HG02763 (cell line): Measurements from ENCODE around the gene PPP2R1B.

Source experiments
- ATAC-seq: cut with Tn5 transposase; IDR thresholded peaks from one replicate; pipeline ENCODE4 v1.9.1; 2021; ENCODE audit warnings: mild to moderate bottlenecking, moderate library complexity; ENCODE audit not compliant: unreplicated experiment

The PPP2R1B gene

DNA sequence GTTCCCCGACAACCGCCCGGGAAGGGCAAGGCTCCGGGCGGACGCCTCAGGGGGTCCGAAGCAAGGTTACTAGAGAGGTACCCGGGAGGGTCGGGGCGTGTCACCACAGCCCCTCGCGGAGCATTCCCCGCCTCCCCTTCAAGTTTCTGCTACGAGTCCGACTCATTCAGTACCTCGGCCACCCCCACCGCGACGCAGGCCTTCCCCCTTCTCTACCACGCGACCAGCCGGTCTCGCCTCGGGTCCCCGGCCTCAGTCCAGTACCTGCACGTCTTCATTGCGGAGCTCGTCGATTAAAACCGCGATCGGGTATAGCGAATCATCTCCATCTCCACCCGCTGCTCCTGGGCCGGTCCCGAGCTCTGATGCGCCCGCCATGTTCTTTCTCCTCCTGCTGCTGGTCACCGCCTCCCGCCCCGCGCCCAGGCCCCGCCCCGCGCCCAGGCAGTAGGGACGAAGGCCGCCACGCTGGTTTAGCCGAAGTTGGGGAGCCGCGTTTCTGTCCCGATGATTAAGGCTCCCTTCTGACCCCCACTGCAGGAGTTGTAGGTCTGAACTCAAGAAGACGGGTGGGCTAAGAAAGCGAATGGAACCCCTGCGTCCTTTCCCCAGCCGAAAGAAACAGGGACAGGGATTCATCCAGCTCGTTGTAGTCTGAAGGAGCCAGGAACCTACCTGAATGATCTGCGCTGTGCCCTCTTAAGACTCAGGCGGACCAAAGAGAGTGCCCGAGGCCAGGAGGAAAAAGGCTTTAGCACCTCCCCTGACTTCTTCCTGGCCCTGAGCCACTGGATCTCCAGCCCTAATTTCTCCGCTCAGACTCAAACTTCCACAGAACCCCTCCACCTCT is at the start of gene PPP2R1B:
PPP2R1B (minus strand) TSS at position 406 of the 850 bp plus-strand sequence; CDS start at position 378, 28 bp downstream.
- peak; percentile 86 for ATAC-seq

DNA sequence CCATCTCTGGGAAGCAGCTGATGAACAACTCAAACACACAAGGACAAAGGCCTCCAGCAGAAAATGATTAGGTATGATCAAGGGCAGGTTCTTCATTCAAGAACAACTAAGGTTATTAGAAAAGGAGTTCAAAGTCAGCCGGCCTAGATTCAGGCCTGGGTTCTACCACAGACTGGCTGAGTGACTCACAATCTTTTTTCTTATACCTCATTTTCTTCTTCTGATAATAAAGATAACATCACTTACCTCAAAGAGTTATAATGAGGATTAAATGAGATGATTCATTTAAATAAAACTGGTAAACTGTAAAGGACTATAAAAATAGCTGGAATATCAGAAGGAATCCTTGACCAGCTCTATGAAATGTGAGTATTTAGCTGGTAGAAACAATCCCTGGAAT is 49.3 kb upstream of the PPP2R1B start:
- no peak for ATAC-seq

DNA sequence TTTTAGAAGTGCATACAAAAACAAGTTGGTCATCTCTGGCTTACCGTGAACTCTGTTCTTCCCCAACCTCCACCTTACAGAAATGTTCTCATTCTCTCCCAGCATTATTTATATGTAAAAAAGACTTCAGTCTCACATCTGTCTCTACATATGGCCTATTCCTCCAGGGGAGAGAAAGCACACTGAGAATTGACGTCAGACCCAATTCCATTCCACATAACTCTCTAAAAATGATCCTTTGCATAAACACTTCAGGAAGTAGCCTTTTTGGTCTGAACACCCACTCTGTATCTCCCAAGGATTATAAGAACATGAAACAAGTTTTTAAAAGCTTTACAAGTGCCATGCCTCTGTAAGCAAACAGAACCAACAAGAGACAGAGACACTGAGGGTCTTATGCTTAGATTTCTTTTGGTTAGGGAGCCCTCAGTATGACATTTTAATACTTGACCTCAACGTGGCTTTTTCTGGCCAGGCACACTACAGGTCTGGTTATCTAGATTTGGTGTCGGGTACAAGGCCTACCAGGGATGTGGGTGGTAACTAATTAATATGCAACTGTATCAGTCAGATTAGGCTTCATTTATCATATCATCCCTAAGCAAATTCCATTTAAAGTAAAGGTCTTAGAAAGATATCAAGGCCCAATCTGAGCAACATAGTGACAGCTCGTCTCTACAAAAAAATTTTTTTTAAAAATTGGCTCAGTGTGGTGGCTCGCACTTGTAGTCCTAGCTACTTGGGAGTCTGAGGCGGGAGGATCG is 48.5 kb upstream of the PPP2R1B start:
- ATAC-seq: no peak

DNA sequence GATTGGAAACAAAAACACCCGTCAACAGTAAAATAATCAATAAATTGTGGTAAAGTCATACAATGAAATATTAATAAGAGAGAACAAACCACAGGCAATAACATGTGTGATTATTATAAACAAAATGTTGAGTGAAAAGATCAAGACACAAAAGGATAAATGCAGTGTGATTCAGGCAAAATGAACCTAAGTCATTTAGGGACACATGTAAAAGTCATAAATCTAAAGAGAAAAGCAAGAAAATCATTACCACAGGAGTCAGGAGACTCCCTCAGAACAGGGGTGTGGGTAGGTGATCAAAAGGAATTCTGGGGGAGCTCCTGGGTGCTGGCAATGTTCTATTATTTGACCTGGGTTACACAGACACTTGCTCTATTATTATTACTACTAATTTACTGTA is 47.9 kb upstream of the PPP2R1B start:
- no peak for ATAC-seq

DNA sequence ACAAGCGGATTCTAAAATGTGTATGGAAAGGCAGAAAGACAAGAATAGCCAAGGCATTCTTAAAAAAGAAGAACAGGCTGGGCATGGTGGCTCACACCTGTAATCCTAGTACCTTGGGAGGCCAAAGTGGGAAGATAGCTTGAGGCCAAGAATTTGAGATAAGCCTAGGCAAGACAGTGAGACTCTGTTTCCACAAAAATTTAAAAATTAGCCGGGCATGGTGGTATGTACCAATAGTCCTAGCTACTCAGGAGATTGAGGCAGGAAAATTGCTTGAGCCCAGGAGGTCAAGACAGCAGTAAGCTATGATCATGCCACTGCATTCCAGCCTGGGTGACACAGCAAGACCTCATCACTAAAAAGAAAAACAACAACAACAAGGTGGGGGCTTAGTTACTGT is 46.0 kb upstream of the PPP2R1B start:
- no peak for ATAC-seq

DNA sequence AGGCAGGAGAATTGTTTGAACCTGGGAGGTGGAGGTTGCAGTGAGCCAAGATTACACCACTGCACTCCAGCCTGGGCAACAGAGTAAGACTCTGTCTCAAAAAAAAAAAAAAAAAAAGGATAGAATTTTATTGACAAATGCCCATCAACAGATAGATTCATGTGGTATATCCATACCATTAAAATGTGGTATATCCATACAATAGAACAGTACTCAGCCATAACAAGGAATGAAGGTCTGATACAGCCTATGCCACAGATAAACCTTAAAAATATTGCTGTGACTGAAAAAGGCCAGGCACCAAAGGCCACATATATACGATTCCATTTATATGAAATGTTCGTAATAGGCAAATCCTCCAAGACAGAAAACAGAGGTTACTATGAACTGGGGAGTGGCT is 45.3 kb upstream of the PPP2R1B start:
- ATAC-seq: no peak

DNA sequence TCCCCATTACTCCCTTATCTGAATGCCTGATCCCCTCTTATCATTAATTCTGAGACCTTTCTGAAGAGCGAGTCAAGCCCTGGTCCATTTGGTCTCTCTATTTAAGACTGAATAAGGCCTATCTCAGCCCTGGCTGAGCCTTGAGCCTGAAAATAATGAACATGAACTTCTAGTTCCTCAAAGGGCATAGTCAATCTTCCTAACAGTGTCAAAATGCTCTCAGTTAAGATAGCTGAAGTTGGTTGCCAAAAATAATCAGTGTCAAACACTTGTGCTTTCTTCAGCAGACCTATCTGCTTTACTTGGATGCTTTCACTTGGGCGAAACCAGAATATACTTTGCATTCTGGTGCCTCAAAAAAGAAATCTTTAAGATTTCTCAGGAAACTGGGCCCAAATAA is 42.6 kb upstream of the PPP2R1B start:
- ATAC-seq: no peak

DNA sequence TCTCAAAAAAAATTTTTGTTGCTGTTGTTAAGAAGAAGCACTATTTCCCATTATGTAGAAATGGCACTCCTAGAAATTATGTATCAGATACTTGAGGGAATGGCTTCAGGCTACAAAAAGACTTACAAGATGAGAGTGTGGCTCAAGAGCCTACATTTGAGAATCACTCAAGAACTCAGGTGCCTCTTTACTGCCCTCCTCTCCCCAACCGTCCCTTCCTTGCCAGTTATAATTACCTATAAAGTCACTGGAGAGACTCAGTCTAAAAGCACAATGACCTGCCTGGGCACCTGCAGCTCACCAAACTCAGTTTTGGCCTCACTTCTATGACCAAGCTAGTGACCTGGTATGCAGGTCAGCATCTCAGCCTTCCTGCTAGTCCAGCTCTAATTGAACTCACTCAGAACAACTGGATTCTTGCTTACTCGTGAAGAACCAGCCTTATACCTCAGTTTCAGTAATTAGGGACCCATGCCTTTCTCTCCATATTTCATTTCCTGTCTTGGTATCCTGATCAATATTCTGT is 41.9 kb upstream of the PPP2R1B start:
- no peak for ATAC-seq

DNA sequence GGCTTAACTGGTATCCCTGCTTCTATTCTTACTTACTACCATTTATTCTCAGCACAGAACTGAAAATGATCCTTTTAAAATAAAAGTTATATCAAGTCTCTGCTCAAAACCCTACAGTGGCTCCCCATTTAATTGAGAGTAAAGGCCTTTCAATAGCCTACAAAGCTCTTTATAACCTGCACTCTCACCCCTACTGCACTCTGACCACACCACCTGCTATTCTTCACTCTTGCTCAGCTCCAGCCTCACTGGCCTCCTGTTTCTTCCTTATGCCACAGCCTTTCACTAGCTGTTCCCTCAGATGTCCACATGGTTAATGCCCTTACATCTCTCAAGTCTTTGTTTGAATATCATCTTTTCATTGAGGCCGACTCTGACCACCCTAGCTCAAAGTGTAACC is 40.9 kb upstream of the PPP2R1B start:
- ATAC-seq: no peak

DNA sequence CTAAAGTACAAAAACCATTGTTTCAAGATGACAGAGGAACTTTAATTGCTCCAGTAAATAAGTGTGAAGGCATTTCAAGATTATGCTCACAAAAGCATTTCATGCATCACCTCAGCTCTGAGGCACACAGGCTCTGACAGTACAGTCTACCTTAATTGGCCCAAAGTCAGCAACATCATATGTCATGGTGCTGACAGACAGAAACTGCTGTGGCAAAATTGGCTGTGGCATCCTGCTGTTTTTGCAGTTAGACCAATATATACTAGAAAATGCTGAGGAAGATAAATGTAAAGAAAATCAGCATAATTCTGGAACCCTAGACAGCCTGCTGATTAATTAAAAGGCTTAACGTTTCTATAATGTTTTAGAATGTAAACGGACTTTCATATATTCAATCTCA is 34.9 kb upstream of the PPP2R1B start:
- no peak for ATAC-seq

DNA sequence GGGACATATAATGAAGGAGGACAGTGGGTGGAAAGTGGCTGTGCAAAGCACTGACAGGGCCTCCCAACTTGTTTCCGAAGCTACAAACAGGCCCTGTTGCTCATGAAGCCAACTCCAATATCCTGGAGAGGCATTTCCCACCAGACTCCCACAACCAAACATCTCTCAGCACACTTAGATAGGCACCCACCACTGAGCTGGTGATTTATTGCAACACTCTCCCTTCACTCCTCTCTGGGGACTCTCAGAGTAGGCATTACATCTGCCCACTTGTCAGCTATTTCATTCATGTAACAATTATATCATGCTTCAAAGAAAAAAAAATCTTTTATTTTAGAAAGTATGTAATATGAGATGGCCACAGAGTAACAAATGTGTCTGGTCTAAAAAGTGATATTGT is 32.1 kb upstream of the PPP2R1B start:
- ATAC-seq: no peak

DNA sequence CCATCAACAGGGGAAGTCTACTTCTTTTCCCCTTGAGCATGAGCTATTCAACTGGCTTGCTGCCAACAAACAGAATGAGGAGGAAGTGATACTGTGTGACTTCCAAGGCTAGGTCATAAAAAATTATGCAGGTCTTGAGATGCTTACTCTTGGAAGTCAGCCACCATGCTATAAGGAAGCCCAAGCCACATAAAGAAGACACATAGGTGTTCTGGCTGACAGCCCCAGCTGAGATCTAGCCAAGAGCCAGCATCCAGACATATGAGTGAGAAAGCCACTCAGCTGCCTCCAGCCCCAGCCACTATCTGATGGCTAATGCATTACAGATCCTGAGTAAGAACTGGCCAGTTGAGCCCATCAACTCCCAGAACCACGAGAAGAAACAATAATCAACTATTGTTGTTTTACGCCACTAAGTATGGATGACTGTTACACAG is 31.0 kb upstream of the PPP2R1B start:
- ATAC-seq: no peak

DNA sequence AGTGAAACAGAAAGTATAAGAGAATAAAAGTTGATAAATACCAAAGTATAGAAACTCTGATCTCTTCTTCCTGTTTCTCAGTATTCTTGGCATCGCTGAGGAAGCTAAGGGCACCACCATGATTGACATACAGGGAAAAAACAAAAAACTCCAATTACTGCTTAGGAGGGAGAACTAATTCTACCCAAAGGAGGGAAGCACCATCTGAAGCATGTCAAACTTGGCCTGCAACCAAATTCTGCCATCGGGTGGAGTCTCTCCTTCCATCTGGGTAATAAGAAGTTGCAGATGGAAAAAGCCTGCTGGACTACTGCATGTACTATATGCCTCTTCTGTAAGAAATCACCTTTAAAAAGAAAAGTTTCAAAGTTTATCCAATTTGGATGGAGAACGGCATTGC is 30.5 kb upstream of the PPP2R1B start:
- no peak for ATAC-seq

DNA sequence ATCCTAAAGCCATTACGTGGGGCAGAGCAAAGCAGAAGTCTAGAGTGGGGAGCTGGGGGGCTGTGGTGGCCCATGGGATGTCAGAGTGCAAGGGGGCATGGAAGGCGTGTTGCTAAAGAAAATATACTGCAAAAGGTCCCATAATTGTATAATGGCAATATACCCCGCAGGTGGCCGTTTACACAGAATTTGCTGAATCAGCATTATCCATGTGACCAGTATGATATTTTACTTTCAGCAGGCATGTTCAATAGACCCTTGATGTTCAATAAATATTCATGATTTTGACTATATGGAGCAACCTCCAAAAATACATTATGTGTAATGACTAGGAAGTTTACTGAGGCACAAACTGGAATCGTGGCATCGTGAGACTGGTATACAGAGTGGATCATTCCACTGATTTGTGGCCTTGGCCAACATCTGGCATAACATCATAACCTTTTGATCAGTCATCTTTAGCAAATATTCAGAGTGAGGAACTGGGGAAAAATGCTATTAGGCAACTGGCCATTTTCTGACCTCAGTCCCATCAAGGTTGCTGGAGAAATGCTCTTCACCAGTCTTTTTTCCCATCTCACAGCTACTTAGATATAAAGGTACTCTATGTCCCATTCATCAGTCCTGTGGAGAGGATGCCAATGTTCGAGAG is 29.3 kb upstream of the PPP2R1B start:
- ATAC-seq: no peak

DNA sequence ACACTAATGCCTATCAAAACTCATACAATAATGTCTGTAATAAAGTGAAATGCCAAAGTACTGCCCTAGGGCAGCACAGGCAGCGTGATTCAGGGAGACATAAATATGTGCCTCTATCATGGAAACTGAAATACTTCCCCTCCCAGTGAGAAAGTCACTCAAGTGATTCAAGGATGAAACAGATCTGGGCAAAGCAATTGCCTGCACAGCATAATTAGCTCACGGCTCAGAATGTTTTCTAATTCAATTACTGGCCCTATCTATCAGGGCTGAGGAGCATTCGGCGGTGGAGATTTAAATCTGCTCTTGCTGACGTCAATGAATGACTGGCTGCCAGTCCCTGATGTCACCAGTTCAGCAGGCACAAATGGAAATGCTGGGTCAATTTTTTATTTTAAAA is 27.7 kb upstream of the PPP2R1B start:
- no peak for ATAC-seq

DNA sequence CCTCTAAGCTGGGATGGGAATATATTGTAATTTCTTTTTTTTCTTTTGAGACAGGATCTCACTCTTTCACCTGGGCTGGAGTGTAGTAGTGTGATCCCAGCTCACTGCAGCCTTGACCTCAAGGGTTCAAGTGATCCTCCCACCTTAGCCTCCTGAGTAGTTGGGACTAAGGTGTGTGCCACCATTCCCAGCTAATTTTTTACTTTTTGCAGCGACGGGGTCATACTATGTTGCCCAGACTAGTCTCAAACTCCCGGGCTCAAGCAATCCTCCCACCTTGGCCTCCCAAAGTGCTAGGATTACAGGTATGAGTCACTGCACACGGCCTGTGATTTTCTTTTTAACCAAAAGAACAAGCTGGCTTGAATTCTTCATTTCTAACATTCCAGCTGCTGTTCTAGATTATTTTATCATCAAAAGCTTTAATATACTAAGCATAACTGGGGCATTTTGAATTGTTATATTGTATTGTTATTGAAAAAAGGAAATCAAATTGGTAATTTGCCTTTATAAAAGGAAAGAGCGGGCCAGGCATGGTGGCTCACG is 26.8 kb upstream of the PPP2R1B start:
- no peak for ATAC-seq

DNA sequence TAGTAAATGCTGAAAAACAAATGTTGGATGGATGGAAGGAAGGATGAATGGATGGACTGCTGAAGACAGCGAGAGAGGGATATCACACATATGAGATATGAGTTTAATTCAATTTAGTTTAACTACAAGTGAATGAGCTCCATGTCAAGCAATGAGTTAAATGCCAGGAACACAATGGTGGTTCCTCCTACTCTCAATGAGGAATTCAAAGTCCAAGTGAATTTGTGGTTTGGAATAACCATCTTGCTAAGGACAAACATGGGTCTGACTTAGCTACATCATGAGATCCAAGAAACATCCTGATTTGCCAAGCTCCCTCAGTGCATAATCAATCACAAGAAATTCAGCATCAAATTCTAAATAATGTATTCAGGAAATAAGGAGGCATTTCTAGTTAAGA is 26.1 kb upstream of the PPP2R1B start:
- no peak for ATAC-seq

DNA sequence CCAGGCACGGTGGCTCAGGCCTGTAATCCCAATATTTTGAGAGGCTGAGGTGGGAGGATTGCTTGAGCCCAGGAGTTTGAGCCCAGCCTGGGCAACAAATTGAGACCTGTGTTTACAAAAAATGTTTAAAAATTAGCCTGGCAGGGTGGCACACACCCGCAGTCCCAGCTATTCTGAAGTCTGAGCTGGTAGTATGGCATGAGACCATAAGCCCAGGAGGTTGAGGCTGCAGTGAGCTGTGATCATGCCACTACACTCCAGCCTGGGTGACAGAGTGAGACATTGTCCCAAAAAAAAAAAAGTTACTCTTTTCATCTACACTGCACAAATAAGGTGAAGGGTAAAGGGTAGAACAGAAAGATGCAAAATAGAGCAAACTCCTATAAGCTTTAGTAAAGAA is 22.3 kb upstream of the PPP2R1B start:
- no peak for ATAC-seq

DNA sequence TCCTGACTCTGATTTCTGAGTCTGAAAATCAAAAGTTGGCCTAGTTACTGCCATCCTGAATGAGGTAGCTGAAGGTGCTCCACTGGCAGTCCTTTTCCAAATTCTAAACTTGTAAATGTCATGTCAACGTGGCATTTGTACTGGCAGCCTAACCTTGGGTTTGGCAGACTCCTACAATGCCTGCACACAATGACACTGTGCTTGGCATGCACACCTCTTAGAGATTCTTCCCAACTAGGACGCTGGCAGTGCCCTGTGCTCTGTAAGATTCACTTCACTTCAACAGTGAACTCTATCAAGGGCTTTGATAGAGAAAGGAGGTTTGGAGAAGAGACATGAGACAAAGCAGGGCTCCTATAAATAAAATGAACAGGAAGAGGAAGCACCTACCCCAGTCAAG is 21.9 kb upstream of the PPP2R1B start:
- no peak for ATAC-seq

DNA sequence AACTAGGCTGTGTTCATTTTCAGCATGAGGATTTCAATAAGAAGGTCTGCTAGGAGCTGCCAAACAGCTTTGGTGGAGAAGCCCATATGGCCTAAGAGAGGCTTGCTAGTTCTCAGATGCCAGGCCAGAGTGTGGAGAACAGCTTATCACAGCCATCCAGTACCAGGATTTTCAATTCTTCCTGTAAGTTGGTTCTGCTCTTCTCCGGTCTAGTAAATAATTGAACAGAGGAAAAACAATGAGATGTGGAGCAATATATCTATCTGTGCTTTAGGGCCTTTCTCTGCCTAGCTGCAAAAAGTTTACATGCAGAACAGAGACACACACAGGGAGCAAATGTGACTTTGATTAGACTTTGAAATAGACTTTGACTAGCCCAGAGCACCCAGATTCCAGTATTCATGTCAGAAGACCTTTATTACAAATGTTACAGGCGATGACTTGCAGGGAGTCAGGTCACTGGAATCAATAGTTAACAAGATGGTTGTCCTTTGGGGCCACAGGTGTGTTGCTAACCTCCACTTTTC is 19.8 kb upstream of the PPP2R1B start:
- ATAC-seq: no peak

DNA sequence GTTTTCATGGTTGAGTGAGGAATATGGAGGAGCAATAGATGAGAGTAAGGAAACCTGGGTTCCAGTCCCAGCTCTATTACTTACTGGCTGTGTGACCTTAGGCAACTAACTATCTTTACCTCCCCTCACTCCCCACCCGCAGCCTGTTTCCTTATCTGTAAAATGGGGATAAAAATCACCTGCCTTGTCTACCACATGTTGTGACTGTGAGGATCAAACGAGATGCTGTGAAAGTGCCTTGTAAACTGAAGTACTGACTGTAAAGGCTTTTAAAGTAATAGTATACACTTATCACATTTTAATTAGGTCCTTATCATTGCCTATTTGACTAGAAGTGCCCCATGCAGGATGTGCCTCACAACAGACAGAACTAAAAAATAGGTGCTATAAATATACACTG is 18.9 kb upstream of the PPP2R1B start:
- no peak for ATAC-seq
